Measurements from ENCODE around the gene PRMT1. TPM values are rescaled to one million over a fixed set of nuclear protein-coding genes. Genes with fewer than 3 reads are reported as not detected.

Gene PRMT1
- total RNA-seq, 1 experiment from 2014 or later, result 527 TPM

DNA sequence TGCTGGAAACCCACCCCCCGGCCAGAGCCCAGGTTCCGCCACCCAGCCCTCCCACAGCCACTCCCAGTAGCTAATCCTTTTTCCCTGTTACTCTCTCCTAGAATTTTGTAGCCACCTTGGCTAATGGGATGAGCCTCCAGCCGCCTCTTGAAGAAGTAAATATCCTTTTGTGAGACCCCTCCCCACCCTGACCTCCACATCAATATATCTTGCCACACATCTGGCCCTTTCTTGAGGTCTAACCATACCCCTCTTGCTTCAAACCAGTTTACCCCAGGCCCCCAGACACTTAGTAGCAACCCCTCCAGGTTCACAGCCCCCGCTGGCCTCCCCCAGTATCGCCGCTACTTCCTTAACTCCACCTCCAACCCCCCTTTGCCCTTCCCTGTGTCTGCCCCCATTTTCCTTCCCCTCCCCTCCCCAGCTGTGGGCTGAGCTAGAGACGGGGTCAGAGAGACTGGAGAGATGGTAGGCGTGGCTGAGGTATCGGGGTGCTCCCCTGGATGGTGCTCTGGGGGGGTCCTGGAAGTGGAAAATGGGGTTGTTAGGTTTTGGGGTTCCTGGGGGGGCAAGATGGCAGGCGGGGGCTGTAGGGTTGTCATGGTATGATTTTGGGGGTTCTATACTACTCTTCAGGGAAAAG is 2.8 kb downstream of the PRMT1 start:
- POLR2A ChIA-PET, result interaction anchor here (2.0 kb wide), 1 partner anchor 11 kb away, joined by 6 read pairs; the partner anchor contains the start of gene CPT1C

GRCh38 chr19:49680421-49681351 is 3.6 kb downstream of the PRMT1 start:
- Mint-ChIP-seq H3K27ac (peak overlapping the region; percentile 92), H3K36me3 (peaks cover 41% of the 10 kb centered on the region), H3K9me3 (no peaks in the 10 kb centered on the region), H3K4me1 (peaks cover 37% of the 10 kb centered on the region), H3K27me3 (ENCODE audit: low read depth) (no peaks in the 10 kb centered on the region), H3K4me3 (0 out of 2 replicates have a peak overlapping the region, but pooled peaks have one; percentile 46)
- DNase-seq (ENCODE audit: low spot score) (peak; percentile 99), ATAC-seq (peak; percentile 13)
- ChIA-PET CTCF (interaction anchor here (0.6 to 1.4 kb wide), 28 partner anchors 8 to 202 kb away, joined by 3 to 16 read pairs (median 4); partner anchors contain the start of genes ADM5, AP2A1, BCL2L12 and CPT1C), POLR2A (interaction anchor here (0.6 to 1.1 kb wide), 2 partner anchors 10 to 40 kb away, joined by 3 to 4 read pairs; no protein-coding TSS in a partner anchor)
- peak; percentile 99 for TF ChIP-seq CTCF (IDR thresholded peaks at IDR 0.05)
- TF ChIP-seq TEAD4 (CRISPR knock-in tag; IDR thresholded peaks at IDR 0.05), result no peak
- 0 out of 2 replicates have a peak, but pooled peaks have one; percentile 5 for TF ChIP-seq HMGA2 (CRISPR knock-in tag; IDR thresholded peaks at IDR 0.05)
- TF ChIP-seq, protein P1, sequence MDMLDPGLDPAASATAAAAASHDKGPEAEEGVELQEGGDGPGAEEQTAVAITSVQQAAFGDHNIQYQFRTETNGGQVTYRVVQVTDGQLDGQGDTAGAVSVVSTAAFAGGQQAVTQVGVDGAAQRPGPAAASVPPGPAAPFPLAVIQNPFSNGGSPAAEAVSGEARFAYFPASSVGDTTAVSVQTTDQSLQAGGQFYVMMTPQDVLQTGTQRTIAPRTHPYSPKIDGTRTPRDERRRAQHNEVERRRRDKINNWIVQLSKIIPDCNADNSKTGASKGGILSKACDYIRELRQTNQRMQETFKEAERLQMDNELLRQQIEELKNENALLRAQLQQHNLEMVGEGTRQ (CRISPR knock-in tag; IDR thresholded peaks at IDR 0.05), result no peak
- TF ChIP-seq, protein P2, sequence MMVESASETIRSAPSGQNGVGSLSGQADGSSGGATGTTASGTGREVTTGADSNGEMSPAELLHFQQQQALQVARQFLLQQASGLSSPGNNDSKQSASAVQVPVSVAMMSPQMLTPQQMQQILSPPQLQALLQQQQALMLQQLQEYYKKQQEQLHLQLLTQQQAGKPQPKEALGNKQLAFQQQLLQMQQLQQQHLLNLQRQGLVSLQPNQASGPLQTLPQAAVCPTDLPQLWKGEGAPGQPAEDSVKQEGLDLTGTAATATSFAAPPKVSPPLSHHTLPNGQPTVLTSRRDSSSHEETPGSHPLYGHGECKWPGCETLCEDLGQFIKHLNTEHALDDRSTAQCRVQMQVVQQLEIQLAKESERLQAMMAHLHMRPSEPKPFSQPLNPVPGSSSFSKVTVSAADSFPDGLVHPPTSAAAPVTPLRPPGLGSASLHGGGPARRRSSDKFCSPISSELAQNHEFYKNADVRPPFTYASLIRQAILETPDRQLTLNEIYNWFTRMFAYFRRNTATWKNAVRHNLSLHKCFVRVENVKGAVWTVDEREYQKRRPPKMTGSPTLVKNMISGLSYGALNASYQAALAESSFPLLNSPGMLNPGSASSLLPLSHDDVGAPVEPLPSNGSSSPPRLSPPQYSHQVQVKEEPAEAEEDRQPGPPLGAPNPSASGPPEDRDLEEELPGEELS (CRISPR knock-in tag; IDR thresholded peaks at IDR 0.05), result peak; percentile 60; the same call in 1 of the 2 replicates

More for the DNA sequence above, 2.8 kb downstream of the PRMT1 start:
- H3K27ac Mint-ChIP-seq, result peak overlapping the region; percentile 92
- ATAC-seq (no peak), DNase-seq (ENCODE audit: low spot score) (no peak)
- CTCF ChIA-PET, result interaction anchor here (0.6 to 10.7 kb wide), 9 partner anchors 9 to 414 kb away, joined by 3 to 108 read pairs (median 7); partner anchors contain the start of genes ADM5, BCL2L12, CPT1C and IRF3
- peaks cover 33% of the 10 kb centered on the region for H3K36me3 Mint-ChIP-seq
- peaks cover 30% of the 10 kb centered on the region for H3K4me1 Mint-ChIP-seq
- H3K27me3 Mint-ChIP-seq (ENCODE audit: low read depth), result no peaks in the 10 kb centered on the region
- TF ChIP-seq GABPB1 (CRISPR knock-in tag; IDR thresholded peaks at IDR 0.05), result no peak
- TF ChIP-seq JUN (CRISPR knock-in tag; IDR thresholded peaks at IDR 0.05), result no peak
- no peak for TF ChIP-seq SP1 (CRISPR knock-in tag; conservative IDR thresholded peaks at IDR 0.05)
- TF ChIP-seq TEAD1 (CRISPR knock-in tag; IDR thresholded peaks at IDR 0.05), result no peak
- TF ChIP-seq, protein P3, sequence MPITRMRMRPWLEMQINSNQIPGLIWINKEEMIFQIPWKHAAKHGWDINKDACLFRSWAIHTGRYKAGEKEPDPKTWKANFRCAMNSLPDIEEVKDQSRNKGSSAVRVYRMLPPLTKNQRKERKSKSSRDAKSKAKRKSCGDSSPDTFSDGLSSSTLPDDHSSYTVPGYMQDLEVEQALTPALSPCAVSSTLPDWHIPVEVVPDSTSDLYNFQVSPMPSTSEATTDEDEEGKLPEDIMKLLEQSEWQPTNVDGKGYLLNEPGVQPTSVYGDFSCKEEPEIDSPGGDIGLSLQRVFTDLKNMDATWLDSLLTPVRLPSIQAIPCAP (CRISPR knock-in tag; IDR thresholded peaks at IDR 0.05), result no peak
- no peak for TF ChIP-seq NFYB (CRISPR knock-in tag; conservative IDR thresholded peaks at IDR 0.05; ENCODE audit: low read depth)
- TF ChIP-seq, protein P4, sequence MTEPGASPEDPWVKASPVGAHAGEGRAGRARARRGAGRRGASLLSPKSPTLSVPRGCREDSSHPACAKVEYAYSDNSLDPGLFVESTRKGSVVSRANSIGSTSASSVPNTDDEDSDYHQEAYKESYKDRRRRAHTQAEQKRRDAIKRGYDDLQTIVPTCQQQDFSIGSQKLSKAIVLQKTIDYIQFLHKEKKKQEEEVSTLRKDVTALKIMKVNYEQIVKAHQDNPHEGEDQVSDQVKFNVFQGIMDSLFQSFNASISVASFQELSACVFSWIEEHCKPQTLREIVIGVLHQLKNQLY (CRISPR knock-in tag; IDR thresholded peaks at IDR 0.05), result no peak
- TF ChIP-seq NR2C2 (CRISPR knock-in tag; IDR thresholded peaks at IDR 0.05), result no peak
- TF ChIP-seq GRHL2 (CRISPR knock-in tag; IDR thresholded peaks at IDR 0.05; ENCODE audit: insufficient replicate concordance, severe bottlenecking), result no peak
- TF ChIP-seq IRF2 (CRISPR knock-in tag; IDR thresholded peaks at IDR 0.05; ENCODE audit: borderline replicate concordance, low read depth), result no peak
- no peak for TF ChIP-seq MYBL2 (CRISPR knock-in tag; IDR thresholded peaks at IDR 0.05)
- TF ChIP-seq CREM (CRISPR knock-in tag; IDR thresholded peaks at IDR 0.05), result no peak
- TF ChIP-seq SMAD3 (CRISPR knock-in tag; IDR thresholded peaks at IDR 0.05; ENCODE audit: borderline replicate concordance), result no peak
- no peak for TF ChIP-seq ATF3 (CRISPR knock-in tag; conservative IDR thresholded peaks at IDR 0.05)
- TF ChIP-seq PRDM15 (CRISPR knock-in tag; IDR thresholded peaks at IDR 0.05), result no peak
- TF ChIP-seq ZNF317 (CRISPR knock-in tag; IDR thresholded peaks at IDR 0.05; ENCODE audit: borderline replicate concordance, low read depth), result no peak
- no peak for TF ChIP-seq FOXK1 (CRISPR knock-in tag; IDR thresholded peaks at IDR 0.05)
- no peak for TF ChIP-seq NR3C1 (CRISPR knock-in tag; conservative IDR thresholded peaks at IDR 0.05; ENCODE audit: low read depth)
- TF ChIP-seq PRRX2 (CRISPR knock-in tag; IDR thresholded peaks at IDR 0.05), result no peak
- no peaks in the 10 kb centered on the region for H3K9me3 Mint-ChIP-seq
- peak overlapping the region; percentile 46 for H3K4me3 Mint-ChIP-seq

Data from WTC11 (cell line).